Subcutaneous abdominal adipose tissue (tissue), 5 donors: ENCODE measurements around the gene IWS1.

Experiments used
- H3K27ac ChIP-seq: one replicate; pipeline ENCODE4 v1.7.0; 2013; ENCODE audit warnings: low read depth, mild to moderate bottlenecking, inconsistent platforms, low read length, moderate library complexity
- H3K27me3 ChIP-seq, 5 donors: one replicate each; pipeline ENCODE4 v1.7.0; 2013; ENCODE audit warnings: low read length in 5 of 5, inconsistent platforms in 1 of 5; ENCODE audit not compliant: control insufficient read depth in 5 of 5, insufficient read depth in 4 of 5
- H3K36me3 ChIP-seq, 5 donors: one replicate each; pipeline ENCODE4 v1.7.0; 2013; ENCODE audit warnings: low read length in 5 of 5; ENCODE audit not compliant: control insufficient read depth in 5 of 5, insufficient read depth in 5 of 5
- H3K4me1 ChIP-seq, 5 donors: one replicate each; pipeline ENCODE4 v1.7.0; 2013; ENCODE audit warnings: low read length in 5 of 5, mild to moderate bottlenecking in 3 of 5, moderate library complexity in 1 of 5; ENCODE audit not compliant: control insufficient read depth in 5 of 5, insufficient read depth in 5 of 5
- H3K4me3 ChIP-seq, 5 donors: one replicate each; pipeline ENCODE4 v1.7.0; 2013; ENCODE audit warnings: low read length in 5 of 5, low read depth in 1 of 5
- H3K9ac ChIP-seq, 5 donors: one replicate each; pipeline ENCODE4 v1.7.0; 2013; ENCODE audit warnings: low read length in 5 of 5, mild to moderate bottlenecking in 4 of 5, moderate library complexity in 3 of 5
- H3K9me3 ChIP-seq, 5 donors: one replicate each; pipeline ENCODE4 v1.7.0; 2013; ENCODE audit warnings: low read length in 5 of 5; ENCODE audit not compliant: control insufficient read depth in 5 of 5
- donor health status: healthy.
- donor health status: healthy.
- donor health status: healthy.
- donor health status: healthy.
- donor health status: healthy.

Gene IWS1

GRCh38 chr2:127508023-127508630, 18.2 kb downstream of the IWS1 start:
- H3K27ac ChIP-seq: peak overlapping the region; percentile 80
- peaks cover 14 to 22% (median 20%) of the 10 kb centered on the region in 5 donors for H3K36me3 ChIP-seq
- no peaks in the 10 kb centered on the region for H3K27me3 ChIP-seq
- H3K9ac ChIP-seq: peak overlapping the region in 3 of 5 donors; percentile 3 to 32 (median 27)
- H3K4me3 ChIP-seq: no peak overlapping the region
- H3K9me3 ChIP-seq: no peaks in the 10 kb centered on the region
- peaks cover 5 to 33% (median 24%) of the 10 kb centered on the region in 5 donors for H3K4me1 ChIP-seq

- H3K27me3 ChIP-seq: no peaks in the 10 kb centered on the region
- peak overlapping the region; percentile 80 for H3K27ac ChIP-seq
- H3K9ac ChIP-seq: peak overlapping the region in 1 of 5 donors; percentile 1
- H3K4me3 ChIP-seq: no peak overlapping the region
- H3K36me3 ChIP-seq: peaks cover 28 to 37% (median 33%) of the 10 kb centered on the region in 5 donors
- no peaks in the 10 kb centered on the region for H3K9me3 ChIP-seq
- peaks cover 5 to 29% (median 24%) of the 10 kb centered on the region in 5 donors for H3K4me1 ChIP-seq
These were observed 19.8 kb downstream of the IWS1 start for GRCh38 chr2:127506510-127506909.

GRCh38 chr2:127504552-127505430, 21.5 kb downstream of the IWS1 start:
- H3K4me3 ChIP-seq: no peak overlapping the region
- peaks cover 5 to 20% (median 19%) of the 10 kb centered on the region in 5 donors for H3K4me1 ChIP-seq
- no peaks in the 10 kb centered on the region for H3K9me3 ChIP-seq
- H3K27ac ChIP-seq: no peak overlapping the region
- no peaks in the 10 kb centered on the region for H3K27me3 ChIP-seq
- H3K36me3 ChIP-seq: peaks cover 42 to 53% (median 46%) of the 10 kb centered on the region in 5 donors
- no peak overlapping the region for H3K9ac ChIP-seq

- H3K27ac ChIP-seq: no peak overlapping the region
- H3K4me1 ChIP-seq: peaks cover 5 to 8% (median 7%) of the 10 kb centered on the region in 5 donors
- H3K4me3 ChIP-seq: no peak overlapping the region
- H3K9me3 ChIP-seq: no peaks in the 10 kb centered on the region
- peaks cover 48 to 59% (median 55%) of the 10 kb centered on the region in 5 donors for H3K36me3 ChIP-seq
- no peak overlapping the region for H3K9ac ChIP-seq
- H3K27me3 ChIP-seq: no peaks in the 10 kb centered on the region
These were observed 22.8 kb downstream of the IWS1 start for GRCh38 chr2:127503491-127503890.

- H3K27me3 ChIP-seq: no peaks in the 10 kb centered on the region
- no peak overlapping the region for H3K4me3 ChIP-seq
- peaks cover 60 to 79% (median 71%) of the 10 kb centered on the region in 5 donors for H3K36me3 ChIP-seq
- H3K9ac ChIP-seq: no peak overlapping the region
- no peaks in the 10 kb centered on the region for H3K4me1 ChIP-seq
- H3K9me3 ChIP-seq: no peaks in the 10 kb centered on the region
- peak overlapping the region; percentile 3 for H3K27ac ChIP-seq
These were observed 27.9 kb downstream of the IWS1 start for GRCh38 chr2:127498386-127498785.

GRCh38 chr2:127490283-127490682, 36.0 kb downstream of the IWS1 start:
- H3K9me3 ChIP-seq: no peaks in the 10 kb centered on the region
- H3K27me3 ChIP-seq: no peaks in the 10 kb centered on the region
- no peaks in the 10 kb centered on the region for H3K4me1 ChIP-seq
- no peak overlapping the region for H3K9ac ChIP-seq
- H3K27ac ChIP-seq: no peak overlapping the region
- H3K36me3 ChIP-seq: peaks cover 69 to 89% (median 76%) of the 10 kb centered on the region in 5 donors
- H3K4me3 ChIP-seq: no peak overlapping the region

- peak overlapping the region in 2 of 5 donors; percentile 6 to 16 for H3K9ac ChIP-seq
- H3K27me3 ChIP-seq: no peaks in the 10 kb centered on the region
- H3K9me3 ChIP-seq: no peaks in the 10 kb centered on the region
- H3K27ac ChIP-seq: no peak overlapping the region
- no peaks in the 10 kb centered on the region for H3K4me1 ChIP-seq
- peaks cover 58 to 91% (median 73%) of the 10 kb centered on the region in 5 donors for H3K36me3 ChIP-seq
- no peak overlapping the region for H3K4me3 ChIP-seq
These were observed 39.8 kb downstream of the IWS1 start for GRCh38 chr2:127486247-127487058.

GRCh38 chr2:127485694-127486071, 40.6 kb downstream of the IWS1 start:
- no peak overlapping the region for H3K4me3 ChIP-seq
- H3K27ac ChIP-seq: no peak overlapping the region
- no peaks in the 10 kb centered on the region for H3K4me1 ChIP-seq
- no peak overlapping the region for H3K9ac ChIP-seq
- no peaks in the 10 kb centered on the region for H3K9me3 ChIP-seq
- H3K27me3 ChIP-seq: no peaks in the 10 kb centered on the region
- H3K36me3 ChIP-seq: peaks cover 62 to 91% (median 76%) of the 10 kb centered on the region in 5 donors

- Histone ChIP-seq H3K9ac (no peak overlapping the region), H3K27me3 (no peaks in the 10 kb centered on the region), H3K36me3 (peaks cover 61 to 91% (median 82%) of the 10 kb centered on the region in 5 donors), H3K27ac (no peak overlapping the region), H3K4me1 (no peaks in the 10 kb centered on the region), H3K9me3 (no peaks in the 10 kb centered on the region), H3K4me3 (no peak overlapping the region)
These were observed 41.1 kb downstream of the IWS1 start for GRCh38 chr2:127485051-127485693.
